NCI-H1092 treated with DMSO at 0.1 percent for 48 hours (cell line): ENCODE data around the gene C5orf15.

Source experiments
- DNase-seq: peaks from one replicate; lab custom pipeline; 2025; lab: John Stamatoyannopoulos, UW

The C5orf15 gene

DNA sequence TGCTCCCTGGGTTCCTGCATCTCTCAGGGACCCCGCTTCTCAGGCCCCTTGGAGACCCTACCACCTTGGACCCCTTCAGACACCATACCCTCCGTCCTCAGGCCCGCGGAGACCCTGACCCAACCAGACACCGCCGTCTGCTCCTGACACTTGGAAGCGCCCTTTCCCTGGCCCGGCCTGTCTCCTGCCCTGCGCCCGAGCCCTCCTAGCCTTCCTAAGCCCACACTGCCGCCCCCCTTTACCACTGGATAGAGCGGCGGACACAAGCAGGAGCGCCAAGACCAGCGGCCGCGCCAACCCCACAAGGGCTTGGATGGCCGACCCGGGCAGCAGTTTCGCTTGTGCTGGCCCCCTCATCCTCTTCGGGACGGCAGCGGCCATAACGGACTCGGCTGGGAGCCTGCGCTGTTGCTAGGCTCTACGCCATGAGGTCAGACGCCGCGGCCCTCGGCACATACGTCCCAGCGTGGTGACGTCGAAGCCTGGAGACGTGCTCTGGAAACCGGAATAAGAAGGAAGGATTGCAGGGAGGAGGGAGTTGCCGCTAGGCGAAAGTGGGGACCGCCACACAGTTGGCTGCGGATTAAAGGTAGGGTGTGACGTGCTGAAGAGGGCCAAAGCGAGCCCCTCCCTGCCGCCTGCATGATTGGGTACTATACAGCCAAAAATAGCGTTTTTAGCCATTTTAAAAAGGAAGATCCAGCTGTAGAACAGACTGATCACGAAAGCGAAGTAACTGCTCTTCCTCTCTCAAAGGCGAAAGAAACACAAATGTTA lies at the start of gene C5orf15:
TSS of gene C5orf15 (minus strand) at position 422 of the 777 bp plus-strand sequence. CDS start at position 381, 41 bp downstream.
- DNase-seq = peak; percentile 88

DNA sequence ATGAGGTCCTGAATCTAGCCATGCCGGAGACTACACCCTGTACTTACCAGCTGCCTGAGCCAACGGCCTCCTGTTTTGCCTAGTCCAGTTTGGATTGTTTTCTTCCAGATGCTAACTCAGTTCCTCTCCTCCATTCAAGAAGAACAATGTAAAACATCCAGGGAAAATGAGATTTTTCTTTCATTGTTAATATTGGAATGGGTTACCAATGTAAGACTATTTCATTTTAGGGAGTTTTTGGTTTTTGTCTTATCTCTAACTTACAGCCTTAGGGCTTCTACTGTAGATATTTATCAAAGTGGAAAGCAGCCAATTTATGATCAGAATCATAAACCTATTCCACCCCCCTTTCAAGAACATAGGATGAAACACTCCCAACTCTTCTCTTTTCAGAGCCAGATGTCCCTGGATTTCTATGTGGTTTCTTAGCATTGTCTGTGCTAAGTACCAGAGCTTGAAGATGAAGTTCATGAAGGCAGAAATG lies 39.9 kb upstream of the C5orf15 start:
- DNase-seq = no peak

DNA sequence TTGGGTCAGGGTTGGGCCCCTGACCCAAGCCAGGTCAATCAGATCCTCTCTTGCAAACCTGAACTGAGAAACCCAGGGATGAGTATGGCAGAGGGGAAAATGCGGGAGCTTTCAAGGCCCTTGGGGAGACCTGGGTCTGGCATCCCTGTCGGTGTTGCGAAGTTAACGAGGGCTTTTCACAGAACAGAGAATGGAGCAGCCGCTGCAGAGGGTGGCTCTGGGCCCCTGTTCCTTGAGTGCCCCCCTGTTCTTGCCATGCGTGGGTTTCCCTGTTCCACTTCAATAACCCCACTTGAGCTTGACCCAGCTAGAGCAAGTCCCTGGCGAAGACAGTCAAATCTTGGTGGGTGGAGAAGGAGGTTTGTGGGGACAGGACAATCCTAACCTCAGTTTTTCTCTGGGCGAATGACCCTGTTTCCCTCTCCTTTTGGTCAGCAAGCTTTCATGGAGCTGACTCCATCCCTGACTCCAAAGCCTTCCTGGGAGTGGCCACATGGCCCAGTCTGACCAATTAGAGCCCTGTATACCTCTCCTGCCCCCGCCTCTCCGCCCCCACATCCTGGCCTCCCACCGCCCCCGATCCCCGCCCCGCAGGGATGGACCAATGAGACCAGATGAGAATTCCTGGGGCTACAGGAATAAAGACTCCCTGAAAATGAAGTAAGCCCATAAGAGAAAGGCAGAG lies 39.3 kb upstream of the C5orf15 start:
- no peak for DNase-seq

DNA sequence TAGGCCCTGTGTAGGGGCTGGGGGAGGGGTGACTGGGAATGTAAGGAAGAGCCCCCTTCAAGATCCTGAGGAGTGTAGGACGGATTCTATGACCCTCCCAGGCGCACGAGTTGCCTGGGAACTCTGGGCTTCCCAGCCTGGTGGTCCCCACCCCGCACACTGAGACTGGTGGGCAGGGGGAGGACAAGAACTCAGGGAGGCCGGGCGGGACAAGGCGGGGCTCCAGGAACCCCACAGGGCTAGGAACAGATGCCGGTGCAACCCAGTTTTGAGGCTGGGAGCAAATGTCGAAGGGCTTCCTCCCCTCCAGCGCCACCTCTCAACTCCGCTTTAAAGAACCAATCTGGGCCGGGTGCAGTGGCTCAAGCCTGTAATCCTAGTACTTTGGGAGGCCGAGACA lies 37.7 kb upstream of the C5orf15 start:
- no peak for DNase-seq

DNA sequence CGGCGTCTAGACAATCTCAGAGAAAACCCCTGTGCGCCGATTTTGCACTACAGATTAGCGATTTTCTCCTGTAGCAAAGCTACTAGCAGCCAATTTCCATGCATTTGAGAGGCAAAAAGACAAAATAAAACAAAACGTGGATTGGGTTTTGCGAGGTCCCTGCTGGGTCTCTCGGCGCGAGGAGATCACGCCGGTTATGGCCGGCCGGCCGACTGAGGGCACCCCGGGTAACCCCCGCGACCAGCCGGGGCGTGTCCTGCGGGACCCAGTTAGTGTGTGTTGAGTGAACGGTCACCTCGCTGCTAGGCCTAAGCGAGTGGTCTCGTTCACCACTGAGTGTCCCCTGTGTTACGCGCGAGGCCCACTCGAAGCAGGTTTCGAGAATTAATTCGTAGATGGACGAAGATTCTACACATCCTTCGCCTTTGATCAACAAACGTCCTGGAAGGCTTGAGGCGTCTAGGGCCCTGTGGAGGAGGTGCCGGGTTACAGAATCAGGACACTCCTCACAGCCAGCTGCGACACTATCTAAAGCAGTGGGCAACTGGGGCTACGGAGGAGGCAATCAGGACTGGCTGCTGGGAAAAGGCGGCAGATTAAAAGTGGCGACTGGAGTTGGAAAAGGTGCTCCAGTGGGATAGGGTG lies 37.1 kb upstream of the C5orf15 start:
- DNase-seq = no peak

DNA sequence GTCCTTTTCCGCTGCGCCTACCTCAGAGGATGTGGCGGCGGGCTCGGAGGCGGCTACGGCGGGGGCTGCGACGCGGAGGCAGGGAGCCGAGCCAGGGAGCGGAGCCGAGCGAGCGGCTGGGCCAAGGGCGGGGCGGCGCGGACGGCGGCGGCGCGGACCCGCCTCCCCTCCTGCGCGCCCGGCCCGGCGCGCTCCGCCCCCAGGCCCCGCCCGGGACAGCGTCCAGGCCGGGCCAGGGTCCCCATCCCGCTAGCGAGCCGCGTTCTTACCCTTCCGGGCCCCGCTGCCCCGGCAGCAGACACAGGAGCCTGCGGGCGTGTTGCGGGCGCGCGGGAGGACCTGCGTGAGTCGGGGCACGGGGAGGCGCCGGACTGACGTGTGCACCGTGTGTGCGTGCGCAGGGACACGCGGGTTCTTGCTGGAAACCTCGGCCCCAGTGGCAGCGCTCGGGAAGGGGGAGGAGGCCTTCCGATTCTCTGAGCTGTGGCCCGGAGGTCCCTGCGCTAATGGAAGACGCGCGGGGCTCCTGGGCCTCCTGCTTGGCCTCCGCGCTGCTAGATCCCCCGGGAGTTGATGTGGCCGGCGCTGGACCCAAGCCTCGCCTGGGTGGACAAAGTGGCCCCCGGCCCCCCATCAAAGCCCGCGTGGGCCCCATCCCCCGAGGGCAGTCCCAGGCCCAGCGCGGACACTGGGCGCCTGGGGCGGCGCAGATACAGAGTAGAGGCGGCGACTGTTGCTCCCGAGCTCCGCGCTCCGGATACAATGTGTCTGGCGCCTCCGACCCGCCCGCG lies 36.4 kb upstream of the C5orf15 start, which contains the start of gene VDAC1:
TSS of gene VDAC1 (minus strand) at position 350 of the 791 bp plus-strand sequence. CDS start 11,963 bp downstream, outside the sequence.
- peak; percentile 75 for DNase-seq

DNA sequence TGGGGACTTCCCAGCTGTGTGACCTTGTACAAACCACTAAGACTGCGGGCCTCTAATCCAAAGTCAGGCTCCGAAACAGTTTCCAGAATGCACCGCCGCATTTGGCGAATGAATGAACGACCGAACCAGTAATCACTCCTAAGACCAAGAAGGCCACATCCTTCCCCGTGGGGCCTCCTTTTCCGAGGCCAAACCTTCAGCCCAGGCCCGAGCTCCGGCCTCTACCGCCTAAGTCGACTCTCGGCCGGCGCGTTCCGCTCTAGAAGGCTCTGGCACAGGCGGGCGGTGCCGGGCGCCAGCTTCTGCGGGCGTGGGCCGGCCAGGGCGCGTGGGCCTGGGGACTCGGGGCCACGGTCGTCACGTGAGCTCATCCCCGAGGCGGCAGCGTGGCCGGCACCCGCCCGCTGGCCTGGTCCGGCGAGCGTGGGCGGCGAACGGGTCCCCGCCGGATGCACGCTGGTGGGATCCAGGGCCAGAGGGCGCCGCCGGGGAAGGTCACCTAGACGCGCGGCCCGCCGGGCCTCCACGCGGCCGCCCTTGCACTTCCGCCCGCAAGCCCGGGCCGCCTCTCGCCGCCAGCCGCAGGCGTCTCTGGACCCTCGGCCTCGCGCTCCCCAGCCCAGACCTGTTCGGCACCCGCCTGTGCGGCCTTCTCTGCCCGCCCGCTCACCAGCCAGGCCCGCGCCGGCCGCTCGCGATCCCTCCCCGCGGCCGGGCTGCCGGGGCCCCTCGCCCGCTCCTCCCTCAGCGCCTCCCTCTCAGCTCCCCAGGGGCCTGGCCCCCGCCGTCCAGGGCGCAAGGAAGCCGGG lies 35.6 kb upstream of the C5orf15 start:
- DNase-seq = peak; percentile 17

DNA sequence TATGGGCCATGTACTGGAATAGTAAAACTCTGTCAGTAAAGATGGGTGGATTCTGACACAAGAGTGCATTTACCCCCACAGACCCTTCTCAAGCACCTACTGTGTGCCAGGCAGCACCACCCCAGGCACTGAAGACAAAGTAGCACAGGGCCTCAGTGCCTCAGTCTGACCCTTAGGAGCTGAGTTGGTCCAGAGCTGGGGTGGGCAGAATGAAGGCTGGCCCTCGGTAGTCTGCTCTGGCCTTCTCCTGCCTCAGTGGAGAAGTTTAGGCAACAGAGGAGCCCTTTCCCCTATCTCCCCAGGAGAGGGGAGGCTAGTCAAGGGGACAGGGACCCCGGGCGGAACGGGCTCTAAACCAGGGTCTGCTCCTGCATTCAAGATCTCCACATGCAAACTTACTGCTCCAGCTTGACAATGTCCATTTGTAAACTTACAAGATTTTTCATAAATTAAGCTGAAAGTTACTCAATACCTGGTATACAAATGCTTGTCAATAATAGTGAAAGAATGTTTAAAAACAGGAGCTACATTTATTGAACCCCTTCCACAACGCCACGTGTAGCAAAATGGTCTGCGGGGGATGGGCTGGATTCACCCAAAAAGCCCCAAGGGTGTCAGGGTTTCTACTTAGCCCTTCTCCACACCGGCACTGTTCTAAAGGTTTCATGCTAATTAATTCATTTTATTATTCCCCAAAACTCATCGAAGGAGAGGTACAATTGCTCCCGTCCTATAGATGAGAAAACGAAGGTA lies 34.8 kb upstream of the C5orf15 start:
- DNase-seq = no peak

DNA sequence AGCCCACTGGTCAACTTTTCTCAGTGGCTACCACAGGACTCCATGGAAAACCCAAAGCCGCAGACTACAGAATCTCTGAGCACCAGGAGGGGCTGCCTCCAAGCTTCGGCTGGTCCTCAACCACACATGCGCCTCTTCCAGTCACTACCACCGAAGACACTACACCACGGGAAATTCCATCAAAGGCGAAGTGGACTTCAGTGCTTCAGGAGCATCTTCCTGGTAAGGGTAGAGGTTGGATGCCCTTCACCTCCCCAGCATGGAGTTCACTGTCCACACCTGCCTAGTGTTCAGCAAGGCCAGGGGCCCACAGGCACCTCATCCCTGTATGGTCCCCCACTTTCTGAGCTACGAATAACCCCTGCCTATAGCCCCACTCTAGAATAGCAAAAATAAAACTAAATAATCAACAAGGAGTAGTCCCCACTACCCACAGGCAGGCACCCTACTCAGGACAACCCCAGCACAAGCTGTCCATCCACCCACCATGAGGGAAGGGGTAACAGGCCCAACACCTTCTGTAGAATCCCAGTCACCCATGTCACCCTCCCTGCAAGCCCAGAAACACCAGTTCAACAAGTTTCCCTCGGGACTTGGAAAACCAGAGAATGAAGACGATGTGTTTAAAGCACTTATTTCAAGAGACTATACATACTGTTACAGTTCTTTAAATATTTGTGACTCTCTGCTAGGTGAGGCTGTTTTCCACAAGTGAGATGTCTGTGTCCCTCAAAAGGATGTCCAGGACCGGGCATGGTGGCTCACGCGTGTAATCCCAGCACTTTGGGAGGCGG lies 33.7 kb upstream of the C5orf15 start:
- no peak for DNase-seq

DNA sequence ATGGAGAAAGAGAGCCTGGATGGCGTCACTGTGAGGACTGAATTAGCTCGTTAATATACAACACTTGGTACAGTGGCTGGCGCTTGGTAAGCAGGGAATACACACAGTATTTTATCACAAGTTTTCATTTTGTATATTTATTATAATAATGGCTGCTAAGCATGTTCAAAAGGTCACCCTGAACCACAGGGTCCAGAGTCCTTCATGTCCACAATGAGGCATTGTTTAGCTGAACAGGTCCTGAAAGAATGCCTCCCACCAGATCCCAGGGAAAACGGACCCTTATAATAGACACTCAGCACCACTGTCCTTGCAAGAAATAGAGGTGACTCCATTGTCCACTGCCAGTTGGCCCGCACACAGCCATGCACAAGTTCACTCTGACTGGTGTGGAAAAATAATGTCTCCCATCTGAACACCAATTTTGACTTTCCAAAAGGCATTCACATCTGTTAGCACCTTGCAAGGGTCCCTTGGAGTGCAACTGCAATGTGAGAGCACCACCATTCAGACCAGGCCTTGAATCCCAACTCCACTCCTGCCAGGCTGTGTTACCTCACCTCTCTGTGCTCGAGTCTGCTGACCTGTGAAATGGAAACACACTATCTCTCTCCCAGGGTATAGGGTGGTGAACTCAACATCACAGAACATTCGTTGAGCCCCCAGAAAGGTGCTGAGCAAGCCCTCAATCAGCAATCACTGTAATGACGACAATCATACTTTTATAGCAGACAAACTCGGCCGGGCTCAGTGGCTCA lies 32.5 kb upstream of the C5orf15 start:
- no peak for DNase-seq

DNA sequence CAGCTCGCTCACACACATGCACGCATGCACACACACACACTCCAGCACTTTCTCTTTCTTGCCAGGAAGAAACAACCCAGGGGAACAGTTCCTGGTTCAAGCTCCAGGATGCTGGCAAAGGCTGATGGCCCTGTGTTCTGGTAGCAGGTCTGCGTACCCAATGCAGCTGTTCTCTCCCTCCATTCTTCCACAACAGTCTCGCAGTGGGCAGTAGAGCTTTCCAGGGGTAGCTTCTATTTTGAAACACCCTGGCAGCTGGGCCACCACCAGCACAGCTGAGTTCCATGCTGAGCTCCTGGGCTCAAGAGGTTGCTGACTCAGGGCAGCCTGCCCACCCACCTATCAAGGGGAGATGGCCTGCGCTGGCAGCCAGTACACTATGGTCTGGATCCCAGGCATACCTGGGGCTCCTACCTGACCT lies 31.7 kb upstream of the C5orf15 start:
- no peak for DNase-seq

DNA sequence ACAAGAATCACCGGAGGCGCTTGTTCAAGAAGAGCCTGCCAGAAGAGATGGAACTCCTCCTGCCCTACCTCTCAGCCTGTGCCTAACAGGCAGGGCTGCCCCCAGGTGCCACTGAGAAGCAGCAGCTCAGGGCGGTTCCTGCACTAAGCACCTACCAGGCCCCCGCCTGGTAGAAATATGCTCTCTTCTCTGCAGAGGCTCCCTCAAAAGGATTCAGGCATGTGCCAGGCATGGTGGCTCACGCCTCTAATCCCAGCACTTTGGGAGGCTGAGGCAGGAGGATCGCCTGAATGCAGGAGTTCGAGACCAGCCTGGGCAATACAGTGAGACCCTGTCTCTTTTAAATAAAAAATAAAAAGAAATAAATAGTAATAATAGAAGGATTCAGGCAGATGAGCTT lies 30.4 kb upstream of the C5orf15 start:
- no peak for DNase-seq

DNA sequence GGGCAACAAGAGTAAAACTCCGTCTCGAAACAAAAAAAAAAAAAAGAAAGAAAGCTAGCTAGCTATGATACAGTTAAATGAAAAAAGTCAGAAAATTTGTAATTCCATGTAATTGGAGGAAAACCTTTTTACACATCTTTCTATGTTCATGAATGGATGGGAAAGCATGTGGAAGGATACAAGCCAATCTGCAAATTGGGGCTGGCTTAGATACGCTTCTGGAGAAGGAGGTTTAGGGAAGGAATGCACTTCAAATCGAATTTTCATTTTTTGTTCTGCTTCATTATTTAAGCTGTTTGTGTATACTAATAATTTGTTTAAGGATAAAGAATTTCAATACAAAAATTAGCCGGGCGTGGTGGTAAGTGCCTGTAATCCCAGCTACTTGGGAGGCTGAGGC lies 29.6 kb upstream of the C5orf15 start:
- no peak for DNase-seq

DNA sequence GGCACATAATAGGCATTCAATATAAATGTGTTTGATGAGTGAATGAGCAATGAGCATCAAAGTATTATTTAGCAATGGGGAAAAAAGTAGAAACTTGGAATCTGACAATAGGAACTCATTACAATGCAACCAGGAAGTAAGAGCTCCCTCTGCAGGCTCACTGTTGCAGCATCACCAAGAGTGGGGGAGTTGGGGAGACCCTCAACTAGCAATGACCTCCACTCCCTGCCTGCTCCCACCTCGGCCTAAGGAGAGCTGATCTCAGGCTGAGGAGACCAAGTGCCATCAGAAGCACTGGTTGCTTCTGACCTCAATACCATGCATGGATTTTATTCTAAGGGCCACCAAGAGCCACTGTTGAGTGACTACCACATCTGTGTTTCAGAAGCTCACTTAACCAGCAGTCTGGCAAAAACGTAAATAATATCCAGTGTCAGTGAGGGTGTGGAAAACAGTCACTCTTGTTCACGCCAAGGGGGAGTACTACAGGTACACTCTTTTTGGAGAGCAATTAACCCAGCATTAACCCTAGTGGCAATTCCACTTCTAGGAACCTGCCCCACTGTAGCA lies 28.3 kb upstream of the C5orf15 start:
- DNase-seq = peak; percentile 2

DNA sequence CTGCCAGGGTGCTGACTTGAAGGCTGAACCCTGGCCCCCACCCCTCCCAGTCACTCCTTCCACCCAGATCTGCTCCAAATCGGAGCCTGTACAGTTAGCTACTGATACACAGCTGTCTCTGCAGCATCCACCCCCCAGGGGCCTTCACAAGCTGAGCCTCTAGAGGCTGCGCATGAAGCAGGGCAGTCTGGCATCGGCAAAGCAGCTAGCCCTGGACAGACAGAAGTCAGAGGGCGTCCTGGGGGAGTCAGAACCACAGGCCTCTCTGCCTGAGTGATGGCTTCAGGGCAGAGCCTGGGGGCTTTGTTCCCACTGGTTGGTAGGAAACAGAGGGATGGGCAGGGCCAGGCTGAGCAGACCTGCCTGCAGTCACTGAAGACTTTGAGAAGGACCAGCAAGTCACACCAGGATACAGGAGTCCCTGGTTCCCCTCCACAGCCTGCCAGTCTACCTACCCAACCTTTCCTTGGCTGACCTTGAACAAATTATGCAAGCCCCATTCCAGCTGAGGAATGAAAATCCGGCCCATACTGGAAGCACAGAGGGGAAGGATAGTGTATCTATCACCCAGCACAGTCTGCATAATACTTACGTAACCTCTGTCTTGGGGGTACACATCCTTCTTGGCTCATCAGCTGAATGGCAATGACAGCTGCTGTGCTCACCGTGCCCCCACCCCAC lies 27.6 kb upstream of the C5orf15 start:
- no peak for DNase-seq

DNA sequence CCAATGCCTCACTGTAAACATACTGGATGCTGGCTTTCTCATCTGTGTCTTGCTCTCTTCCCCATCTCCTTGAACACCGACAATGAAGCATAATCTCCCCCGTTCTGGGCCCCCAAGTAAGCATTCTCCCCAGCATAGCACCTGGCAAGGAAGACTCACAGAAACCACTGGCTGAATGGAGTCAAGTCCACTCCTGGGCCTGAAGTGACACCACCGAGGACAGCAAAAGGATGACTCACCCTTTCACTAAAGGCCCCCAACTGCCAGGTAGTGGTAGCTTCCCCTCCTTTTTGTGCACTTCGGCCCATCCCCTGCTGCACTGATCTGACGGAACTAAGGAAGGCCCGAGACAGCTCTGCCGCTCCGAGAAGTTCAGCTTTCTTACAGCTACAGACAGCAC lies 26.9 kb upstream of the C5orf15 start:
- no peak for DNase-seq

DNA sequence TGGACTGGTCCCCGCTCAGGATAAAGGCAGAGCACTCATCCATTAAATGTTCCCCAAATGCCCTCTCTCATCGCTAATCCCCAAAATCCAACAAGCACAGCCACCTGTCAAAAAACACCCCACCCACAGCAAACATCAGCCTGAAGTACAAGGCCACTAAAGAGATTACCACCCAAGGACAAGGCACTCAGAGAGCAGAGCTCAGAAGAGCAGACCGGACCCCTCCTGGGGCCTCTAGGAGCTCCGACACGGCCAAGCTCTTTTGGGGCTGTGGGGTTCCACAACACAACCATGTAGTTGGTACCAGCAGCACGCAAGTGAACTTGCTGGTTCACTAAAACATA lies 26.5 kb upstream of the C5orf15 start:
- no peak for DNase-seq
